ENCODE measurements around the gene CACFD1. TPM values are rescaled to one million over a fixed set of nuclear protein-coding genes. Genes with fewer than 3 reads are reported as not detected.

Gene CACFD1
- total RNA-seq, 2 experiments from 2014 or later, result 3.7 to 3.8 TPM

- Mint-ChIP-seq H3K9me3 (no peaks in the 10 kb centered on the region), H3K4me3 (no peak overlapping the region), H3K27me3 (no peaks in the 10 kb centered on the region), H3K36me3 (ENCODE audit: low read depth) (no peaks in the 10 kb centered on the region), H3K27ac (no peak overlapping the region), H3K4me1 (ENCODE audit: low read depth) (peaks cover 6% of the 10 kb centered on the region)
- Histone ChIP-seq H3K27me3 (ENCODE audit: control insufficient read depth in 1 of 2, insufficient read depth in 2 of 2, low read length in 2 of 2) (peaks cover 0 to 3% of the 10 kb centered on the region in 2 experiments), H3K9me3 (ENCODE audit: control insufficient read depth in 1 of 2, insufficient read depth in 1 of 2, low read length in 2 of 2) (no peaks in the 10 kb centered on the region), H3K4me1 (ENCODE audit: insufficient read depth, low read length) (peaks cover 3% of the 10 kb centered on the region), H3K36me3 (ENCODE audit: insufficient read depth, low read length) (no peaks in the 10 kb centered on the region), H3K27ac (ENCODE audit: low read depth in 1 of 2, low read length in 2 of 2) (no peak overlapping the region), H3K4me3 (ENCODE audit: low read length) (no peak overlapping the region)
- TF ChIP-seq, protein P1, sequence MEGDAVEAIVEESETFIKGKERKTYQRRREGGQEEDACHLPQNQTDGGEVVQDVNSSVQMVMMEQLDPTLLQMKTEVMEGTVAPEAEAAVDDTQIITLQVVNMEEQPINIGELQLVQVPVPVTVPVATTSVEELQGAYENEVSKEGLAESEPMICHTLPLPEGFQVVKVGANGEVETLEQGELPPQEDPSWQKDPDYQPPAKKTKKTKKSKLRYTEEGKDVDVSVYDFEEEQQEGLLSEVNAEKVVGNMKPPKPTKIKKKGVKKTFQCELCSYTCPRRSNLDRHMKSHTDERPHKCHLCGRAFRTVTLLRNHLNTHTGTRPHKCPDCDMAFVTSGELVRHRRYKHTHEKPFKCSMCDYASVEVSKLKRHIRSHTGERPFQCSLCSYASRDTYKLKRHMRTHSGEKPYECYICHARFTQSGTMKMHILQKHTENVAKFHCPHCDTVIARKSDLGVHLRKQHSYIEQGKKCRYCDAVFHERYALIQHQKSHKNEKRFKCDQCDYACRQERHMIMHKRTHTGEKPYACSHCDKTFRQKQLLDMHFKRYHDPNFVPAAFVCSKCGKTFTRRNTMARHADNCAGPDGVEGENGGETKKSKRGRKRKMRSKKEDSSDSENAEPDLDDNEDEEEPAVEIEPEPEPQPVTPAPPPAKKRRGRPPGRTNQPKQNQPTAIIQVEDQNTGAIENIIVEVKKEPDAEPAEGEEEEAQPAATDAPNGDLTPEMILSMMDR (IDR thresholded peaks at IDR 0.05), result no peak
- CTCF ChIA-PET, result no interaction called here
- intact Hi-C loops (cut with DNase I, micrococcal nuclease), result no loop called here
- POLR2A ChIA-PET, result no interaction called here
- no peak for DNase-seq
- ATAC-seq (ENCODE audit: poor library complexity), result no peak
These were observed 31.3 kb downstream of the CACFD1 start for GRCh38 chr9:133490865-133491655.

- POLR2A ChIA-PET, result no interaction called here
- Histone ChIP-seq H3K36me3 (ENCODE audit: insufficient read depth, low read length) (no peaks in the 10 kb centered on the region), H3K27me3 (ENCODE audit: control insufficient read depth in 1 of 2, insufficient read depth in 2 of 2, low read length in 2 of 2) (peaks cover 0 to 3% of the 10 kb centered on the region in 2 experiments), H3K4me3 (ENCODE audit: low read length) (no peak overlapping the region), H3K27ac (ENCODE audit: low read depth in 1 of 2, low read length in 2 of 2) (no peak overlapping the region), H3K9me3 (ENCODE audit: control insufficient read depth in 1 of 2, insufficient read depth in 1 of 2, low read length in 2 of 2) (no peaks in the 10 kb centered on the region), H3K4me1 (ENCODE audit: insufficient read depth, low read length) (no peaks in the 10 kb centered on the region)
- H3K27me3 Mint-ChIP-seq, result no peaks in the 10 kb centered on the region
- no peaks in the 10 kb centered on the region for H3K9me3 Mint-ChIP-seq
- no peak overlapping the region for H3K27ac Mint-ChIP-seq
- no peaks in the 10 kb centered on the region for H3K36me3 Mint-ChIP-seq (ENCODE audit: low read depth)
- TF ChIP-seq, protein P1 (IDR thresholded peaks at IDR 0.05), result no peak
- no peak for DNase-seq
- CTCF ChIA-PET, result no interaction called here
- peaks cover under 1% of the 10 kb centered on the region for H3K4me1 Mint-ChIP-seq (ENCODE audit: low read depth)
- no peak for ATAC-seq (ENCODE audit: poor library complexity)
- intact Hi-C loops (cut with DNase I, micrococcal nuclease), result no loop called here
- H3K4me3 Mint-ChIP-seq, result no peak overlapping the region
These were observed 31.8 kb downstream of the CACFD1 start for GRCh38 chr9:133491656-133491925.

DNA sequence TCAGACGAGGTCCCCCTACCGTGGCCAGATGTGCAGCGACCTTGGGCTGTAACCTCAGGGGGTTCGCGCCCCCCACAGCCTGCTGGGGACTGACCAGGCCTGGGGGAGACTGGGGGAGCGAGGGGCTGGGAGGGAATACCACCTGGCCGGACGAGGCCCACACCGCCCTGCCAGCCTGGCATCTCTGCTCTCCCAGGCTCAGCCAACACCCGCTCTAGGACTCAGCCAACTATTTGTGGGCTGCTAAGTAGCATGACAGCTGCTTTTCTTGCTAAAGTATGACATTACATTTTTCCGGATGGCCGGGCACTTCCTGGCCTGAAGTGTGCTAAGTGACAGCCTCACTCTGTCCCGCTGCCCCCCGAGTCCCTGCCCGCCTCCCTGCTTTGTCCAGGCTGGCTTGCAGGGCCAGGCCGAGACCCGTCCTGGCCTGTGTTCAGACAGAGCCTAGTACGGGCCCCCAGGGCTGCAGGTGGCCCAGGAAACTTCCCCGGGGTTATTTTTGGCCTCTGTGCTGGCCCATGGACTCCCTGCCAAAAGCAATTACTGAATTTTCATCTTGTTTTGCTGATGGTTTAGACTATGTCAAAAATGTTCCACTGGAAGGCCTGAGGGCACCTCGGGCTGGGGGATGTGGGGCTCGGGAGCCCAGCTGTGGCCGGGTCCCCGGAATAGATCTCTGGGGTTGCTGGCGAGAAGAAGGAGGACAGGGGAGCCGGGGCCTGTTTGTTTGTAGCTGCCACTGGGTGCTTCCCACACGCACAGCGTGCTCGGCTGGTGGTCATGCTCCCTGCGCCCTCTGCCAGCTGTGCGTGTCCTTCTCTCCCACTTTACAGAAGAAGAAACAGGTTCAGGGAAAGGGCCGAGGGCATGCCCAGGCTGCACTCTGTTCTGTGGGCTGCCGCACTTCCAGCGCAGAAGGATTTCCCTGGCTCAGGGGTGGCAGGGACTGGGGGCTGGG, 32.6 kb downstream of the CACFD1 start:
- ATAC-seq (ENCODE audit: poor library complexity) (no peak), DNase-seq (no peak)
- Histone ChIP-seq H3K4me3 (ENCODE audit: low read length) (no peak overlapping the region), H3K9me3 (ENCODE audit: control insufficient read depth in 1 of 2, insufficient read depth in 1 of 2, low read length in 2 of 2) (no peaks in the 10 kb centered on the region), H3K27me3 (ENCODE audit: control insufficient read depth in 1 of 2, insufficient read depth in 2 of 2, low read length in 2 of 2) (peaks cover 0 to 5% of the 10 kb centered on the region in 2 experiments), H3K36me3 (ENCODE audit: insufficient read depth, low read length) (no peaks in the 10 kb centered on the region), H3K4me1 (ENCODE audit: insufficient read depth, low read length) (no peaks in the 10 kb centered on the region), H3K27ac (ENCODE audit: low read depth in 1 of 2, low read length in 2 of 2) (no peak overlapping the region)
- CTCF ChIA-PET, result no interaction called here
- Mint-ChIP-seq H3K4me1 (ENCODE audit: low read depth) (no peaks in the 10 kb centered on the region), H3K27ac (no peak overlapping the region), H3K9me3 (no peaks in the 10 kb centered on the region), H3K27me3 (no peaks in the 10 kb centered on the region), H3K4me3 (no peak overlapping the region), H3K36me3 (ENCODE audit: low read depth) (no peaks in the 10 kb centered on the region)
- TF ChIP-seq, protein P1 (IDR thresholded peaks at IDR 0.05), result no peak
- POLR2A ChIA-PET, result no interaction called here
- intact Hi-C loops (cut with DNase I, micrococcal nuclease), result no loop called here

All from CD4-positive, alpha-beta T cell (primary cell).